ENCODE results near the gene TM7SF2. TPM values are rescaled to one million over a fixed set of nuclear protein-coding genes. Genes with fewer than 3 reads are reported as not detected.
"Not testable (repeated sequence)": the region's sequence is repeated elsewhere in the genome, so short reads cannot be mapped to it uniquely, and the experiment has no call there.

TM7SF2 gene
- total and polyA plus RNA-seq, 8 donors: 7.6 to 118 (median 41.5) TPM

DNA sequence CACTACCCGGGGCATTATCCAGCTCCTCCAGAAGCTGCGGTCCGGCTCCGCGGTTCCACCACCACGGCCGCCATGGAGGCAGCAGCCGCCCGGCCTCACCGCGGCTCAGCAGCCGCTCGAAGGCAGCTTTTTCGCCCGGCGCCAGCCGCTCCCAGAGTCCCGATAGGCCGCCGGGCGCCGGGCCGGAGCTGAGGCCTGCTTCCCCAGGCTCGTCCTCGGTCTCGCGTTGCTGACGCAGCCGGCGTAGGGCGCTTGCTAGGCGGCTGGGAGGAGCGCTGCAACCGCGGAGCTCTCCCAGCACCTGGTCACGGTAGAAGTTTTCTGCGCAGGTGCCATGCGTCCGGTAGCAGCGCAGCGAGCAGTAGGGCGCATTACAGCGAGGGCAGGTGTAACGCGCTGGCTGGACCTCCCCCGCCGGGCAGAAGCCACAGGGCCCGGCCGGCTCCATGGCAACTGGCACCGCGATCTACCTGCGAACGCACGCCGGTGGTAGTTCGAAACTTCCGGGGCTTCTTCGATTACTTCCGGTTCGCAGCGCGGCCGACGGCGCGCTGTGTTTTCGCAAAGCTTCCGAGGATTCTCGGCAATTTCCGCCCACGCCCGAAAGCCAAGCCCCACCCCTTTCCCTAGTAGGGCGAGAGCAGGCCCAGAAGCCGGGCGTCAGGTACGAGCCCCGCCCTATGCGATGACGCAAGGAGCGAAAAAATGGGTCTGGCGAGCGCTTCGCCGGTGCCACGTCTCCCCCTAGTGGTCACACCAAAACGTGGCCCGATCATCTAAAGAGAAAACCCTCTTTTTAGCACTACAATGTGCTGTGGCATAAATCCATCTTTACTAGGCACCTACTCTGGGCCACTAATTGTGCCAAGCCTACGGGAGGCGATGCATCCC is 5.8 kb downstream of the TM7SF2 start, which contains the start of gene ZNHIT2:
ZNHIT2 (minus strand) TSS at position 496 of the 891 bp plus-strand sequence; CDS start at position 448, 48 bp downstream.
- intact Hi-C loops (cut with DNase I; ENCODE audit: low total_unique reads): no loop called here
- no peaks in the 10 kb centered on the region for H3K9me3 ChIP-seq
- peak; percentile 100 for DNase-seq
- peaks cover 41 to 75% (median 58%) of the 10 kb centered on the region in 4 donors for H3K4me1 ChIP-seq
- peak within 1 kb of the TSS; percentile 82 to 91 (median 86) for H3K4me3 ChIP-seq
- H3K27ac ChIP-seq: peak within 1 kb of the TSS; percentile 84 to 93 (median 88)
- H3K27me3 ChIP-seq: peaks cover 0 to 4% (median 0%) of the 10 kb centered on the region in 3 donors
- TF ChIP-seq EP300 (IDR thresholded peaks at IDR 0.05) (no peak), POLR2A (IDR thresholded peaks at IDR 0.05) (peak in 2 of 4 donors; percentile 30 to 31), POLR2AphosphoS5 (IDR thresholded peaks at IDR 0.05) (peak; percentile 50 to 92 (median 80))
- TF ChIP-seq, protein P1, sequence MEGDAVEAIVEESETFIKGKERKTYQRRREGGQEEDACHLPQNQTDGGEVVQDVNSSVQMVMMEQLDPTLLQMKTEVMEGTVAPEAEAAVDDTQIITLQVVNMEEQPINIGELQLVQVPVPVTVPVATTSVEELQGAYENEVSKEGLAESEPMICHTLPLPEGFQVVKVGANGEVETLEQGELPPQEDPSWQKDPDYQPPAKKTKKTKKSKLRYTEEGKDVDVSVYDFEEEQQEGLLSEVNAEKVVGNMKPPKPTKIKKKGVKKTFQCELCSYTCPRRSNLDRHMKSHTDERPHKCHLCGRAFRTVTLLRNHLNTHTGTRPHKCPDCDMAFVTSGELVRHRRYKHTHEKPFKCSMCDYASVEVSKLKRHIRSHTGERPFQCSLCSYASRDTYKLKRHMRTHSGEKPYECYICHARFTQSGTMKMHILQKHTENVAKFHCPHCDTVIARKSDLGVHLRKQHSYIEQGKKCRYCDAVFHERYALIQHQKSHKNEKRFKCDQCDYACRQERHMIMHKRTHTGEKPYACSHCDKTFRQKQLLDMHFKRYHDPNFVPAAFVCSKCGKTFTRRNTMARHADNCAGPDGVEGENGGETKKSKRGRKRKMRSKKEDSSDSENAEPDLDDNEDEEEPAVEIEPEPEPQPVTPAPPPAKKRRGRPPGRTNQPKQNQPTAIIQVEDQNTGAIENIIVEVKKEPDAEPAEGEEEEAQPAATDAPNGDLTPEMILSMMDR (IDR thresholded peaks at IDR 0.05): peak in 5 of 7 experiments; percentile 85 to 98 (median 95)
- H3K36me3 ChIP-seq: peaks cover 26 to 42% (median 39%) of the 10 kb centered on the region in 4 donors
- 0 to 1% (median 0%) methylated on average over 39 to 89 of the region's 89 CpGs for WGBS, 5 donors

DNA sequence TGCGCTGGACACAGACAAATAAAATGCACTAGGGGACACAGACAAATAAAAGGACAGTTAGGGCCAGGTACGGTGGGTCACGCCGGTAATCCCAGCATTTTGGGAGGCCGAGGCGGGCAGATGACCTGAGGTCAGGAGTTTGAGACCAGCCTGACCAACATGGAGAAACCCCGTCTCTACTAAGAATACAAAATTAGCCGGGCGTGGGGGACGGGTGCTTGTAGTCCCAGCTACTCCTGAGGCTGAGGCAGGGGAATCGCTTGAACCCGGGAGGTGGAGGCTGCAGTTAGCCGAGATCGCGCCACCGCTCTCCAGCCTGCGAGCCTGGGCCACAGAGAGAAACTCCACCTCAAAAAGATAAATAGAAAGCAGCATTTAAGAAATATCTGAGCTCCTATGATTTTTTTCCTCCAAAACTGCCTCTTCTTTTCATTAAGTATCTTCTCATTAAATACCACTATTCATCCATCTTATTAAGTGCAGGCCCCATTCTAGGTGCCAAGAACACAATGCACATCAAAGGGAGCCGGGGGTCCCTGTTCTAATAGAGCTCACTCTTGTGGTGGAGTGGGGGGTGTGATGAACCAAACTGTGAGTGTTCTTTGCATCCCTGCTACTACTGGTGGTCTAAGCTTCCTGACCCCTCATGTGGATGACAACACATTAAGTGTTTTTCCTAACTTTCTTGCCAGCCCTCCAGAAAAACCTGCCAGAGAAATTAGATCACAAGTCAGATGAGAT is 6.6 kb downstream of the TM7SF2 start:
- Histone ChIP-seq H3K4me1 (peaks cover 33 to 75% (median 58%) of the 10 kb centered on the region in 4 donors), H3K36me3 (peaks cover 26 to 42% (median 39%) of the 10 kb centered on the region in 4 donors), H3K27ac (peak overlapping the region in 4 of 5 donors; percentile 8 to 93 (median 90)), H3K9me3 (no peaks in the 10 kb centered on the region), H3K27me3 (no peaks in the 10 kb centered on the region), H3K4me3 (no peak overlapping the region)
- intact Hi-C loops (cut with DNase I; ENCODE audit: low total_unique reads): no loop called here
- TF ChIP-seq POLR2AphosphoS5 (IDR thresholded peaks at IDR 0.05) (no peak), POLR2A (IDR thresholded peaks at IDR 0.05) (no peak), EP300 (IDR thresholded peaks at IDR 0.05) (no peak)
- TF ChIP-seq, protein P1 (IDR thresholded peaks at IDR 0.05): no peak
- 77 to 85% (median 80%) methylated on average over 18 of the region's 18 CpGs for WGBS, 5 donors
- DNase-seq: no peak

DNA sequence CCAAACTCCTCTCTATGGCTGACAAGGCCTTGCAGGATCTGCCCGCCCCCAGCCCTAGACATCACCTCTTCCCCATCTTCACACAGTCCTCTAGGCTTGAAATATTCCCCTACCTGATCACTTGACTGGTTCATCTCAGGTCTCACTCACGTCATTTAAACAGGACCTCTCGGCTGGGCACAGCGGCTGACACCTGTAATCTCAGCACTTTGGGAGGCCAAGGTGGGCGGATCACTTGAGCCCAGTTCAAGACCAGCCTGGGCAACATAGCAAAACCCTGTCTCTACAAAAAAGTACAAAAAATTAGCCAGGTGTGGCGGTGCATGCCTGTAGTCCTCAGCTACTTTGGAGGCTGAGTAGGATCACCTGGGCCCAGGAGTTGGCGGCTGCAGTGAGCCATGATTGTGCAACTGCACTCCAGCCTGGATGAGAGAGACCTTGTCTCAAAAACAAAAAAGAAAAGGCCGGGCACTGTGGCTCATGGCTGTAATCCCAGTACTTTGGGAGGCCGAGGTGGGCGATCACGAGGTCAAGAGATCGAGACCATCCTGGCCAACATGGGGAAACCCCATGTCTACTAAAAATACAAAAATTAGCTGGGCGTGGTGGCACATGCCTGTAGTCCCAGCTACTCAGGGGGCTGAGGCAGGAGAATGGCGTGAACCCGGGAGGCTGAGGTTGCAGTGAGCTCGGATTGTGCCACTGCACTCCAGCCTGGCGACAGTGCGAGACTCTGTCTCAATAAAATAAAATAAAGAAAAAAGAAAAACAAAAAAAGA is 7.4 kb downstream of the TM7SF2 start:
- intact Hi-C loops (cut with DNase I; ENCODE audit: low total_unique reads); H3K9me3 ChIP-seq; H3K4me3 ChIP-seq; H3K27me3 ChIP-seq; DNase-seq: not testable (repeated sequence)
- Histone ChIP-seq H3K36me3 (peaks cover 26 to 42% (median 40%) of the 10 kb centered on the region in 4 donors), H3K27ac (peak overlapping the region in 4 of 5 donors; percentile 8 to 95 (median 90)), H3K4me1 (peaks cover 29 to 77% (median 61%) of the 10 kb centered on the region in 4 donors)
- WGBS, 5 donors: 82 to 90% (median 85%) methylated on average over 18 of the region's 18 CpGs

DNA sequence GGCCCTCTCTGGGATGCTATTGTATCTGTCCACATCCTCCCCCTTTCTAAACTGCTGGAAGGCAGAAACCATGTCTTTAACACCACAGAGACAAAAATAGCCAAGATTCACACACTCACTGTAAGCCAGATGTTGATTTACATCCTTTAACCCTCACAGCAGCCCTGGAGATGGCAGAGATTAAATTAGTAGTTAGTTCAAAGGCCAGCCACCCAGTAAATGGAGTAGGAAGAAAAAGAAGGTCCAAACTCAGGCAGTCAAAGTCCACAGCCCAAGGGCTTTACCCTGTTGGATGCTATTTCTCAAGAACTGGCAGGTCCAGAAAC is 8.0 kb downstream of the TM7SF2 start:
- TF ChIP-seq POLR2A (IDR thresholded peaks at IDR 0.05) (no peak), POLR2AphosphoS5 (IDR thresholded peaks at IDR 0.05) (no peak), EP300 (IDR thresholded peaks at IDR 0.05) (no peak)
- TF ChIP-seq, protein P1 (IDR thresholded peaks at IDR 0.05): no peak
- peak overlapping the region in 3 of 5 donors; percentile 3 to 95 (median 93) for H3K27ac ChIP-seq
- intact Hi-C loops (cut with DNase I; ENCODE audit: low total_unique reads): no loop called here
- no peaks in the 10 kb centered on the region for H3K9me3 ChIP-seq
- H3K36me3 ChIP-seq: peaks cover 28 to 47% (median 46%) of the 10 kb centered on the region in 4 donors
- no peak for DNase-seq
- no peaks in the 10 kb centered on the region for H3K27me3 ChIP-seq
- H3K4me1 ChIP-seq: peaks cover 29 to 82% (median 64%) of the 10 kb centered on the region in 4 donors
- no peak overlapping the region for H3K4me3 ChIP-seq
